Neutrophil (primary cell): Measurements from ENCODE around the gene THUMPD3.
A peak's percentile ranks its signal among the peaks of the same experiment; 100 is the strongest.

Experiments
- H3K27ac ChIP-seq: fragments of 200-600 bp; sonication (generic); 2 replicates; pipeline ENCODE4 v1.5.1; 2016; ENCODE audit warnings: mild to moderate bottlenecking, moderate library complexity
- H3K27me3 ChIP-seq: fragments of 200-600 bp; sonication (generic); 2 replicates; pipeline ENCODE4 v1.6.0; 2016; ENCODE audit warnings: mild to moderate bottlenecking
- H3K36me3 ChIP-seq: fragments of 200-600 bp; sonication (generic); 2 replicates; pipeline ENCODE4 v1.5.1; 2017
- H3K4me1 ChIP-seq, 2 experiments: fragments of 200-600 bp in 1 of 2; sonication (generic) in 1 of 2; 1 replicate in 1 of 2; 2 replicates in 1 of 2; pipeline versions ENCODE4 v1.5.1 to v1.6.1; 2013 to 2016; ENCODE audit warnings: low read depth in 1 of 2, low read length in 1 of 2, mild to moderate bottlenecking in 1 of 2, moderate library complexity in 1 of 2; ENCODE audit not compliant: control insufficient read depth in 1 of 2, insufficient read depth in 1 of 2
- H3K4me3 ChIP-seq, 2 experiments: fragments of 200-600 bp in 1 of 2; sonication (generic) in 1 of 2; 1 replicate in 1 of 2; 2 replicates in 1 of 2; pipeline ENCODE4 v1.5.1; 2013 to 2016; ENCODE audit warnings: low read depth in 1 of 2, low read length in 1 of 2, mild to moderate bottlenecking in 1 of 2, moderate library complexity in 1 of 2
- H3K9me3 ChIP-seq: fragments of 200-600 bp; sonication (generic); 2 replicates; pipeline ENCODE4 v1.5.1; 2016
- TF ChIP-seq, protein P1 (sequence below): fragments of 200-600 bp; sonication (generic); IDR thresholded peaks from 2 replicates; pipeline ENCODE4 v1.5.1; 2016; ENCODE audit warnings: antibody characterized with exemption

The THUMPD3 gene

DNA sequence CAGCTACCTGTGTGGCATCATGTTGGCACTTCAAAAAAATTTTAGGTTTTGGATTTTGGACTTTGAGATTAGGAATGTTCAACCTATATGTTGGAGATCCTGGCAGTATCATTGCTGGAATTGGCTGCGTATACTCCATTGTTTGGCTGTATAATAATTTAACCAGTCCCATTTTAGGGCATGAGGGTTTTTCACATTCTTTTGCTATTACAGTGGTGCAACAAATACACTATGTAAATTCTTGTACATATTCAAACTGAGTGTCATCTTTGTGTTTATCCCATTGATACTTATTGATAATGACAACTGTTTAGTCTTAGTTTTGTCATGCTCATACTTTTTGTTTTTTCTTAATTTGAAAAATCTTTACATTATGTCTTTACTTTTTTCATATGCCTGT is 6.7 kb downstream of the THUMPD3 start:
- H3K9me3 ChIP-seq: no peaks in the 10 kb centered on the region
- H3K4me3 ChIP-seq: no peak overlapping the region
- no peaks in the 10 kb centered on the region for H3K27me3 ChIP-seq
- no peak overlapping the region for H3K27ac ChIP-seq
- H3K36me3 ChIP-seq: peaks cover 49% of the 10 kb centered on the region
- peaks cover 0 to 8% of the 10 kb centered on the region in 2 experiments for H3K4me1 ChIP-seq
- TF ChIP-seq, protein P1, sequence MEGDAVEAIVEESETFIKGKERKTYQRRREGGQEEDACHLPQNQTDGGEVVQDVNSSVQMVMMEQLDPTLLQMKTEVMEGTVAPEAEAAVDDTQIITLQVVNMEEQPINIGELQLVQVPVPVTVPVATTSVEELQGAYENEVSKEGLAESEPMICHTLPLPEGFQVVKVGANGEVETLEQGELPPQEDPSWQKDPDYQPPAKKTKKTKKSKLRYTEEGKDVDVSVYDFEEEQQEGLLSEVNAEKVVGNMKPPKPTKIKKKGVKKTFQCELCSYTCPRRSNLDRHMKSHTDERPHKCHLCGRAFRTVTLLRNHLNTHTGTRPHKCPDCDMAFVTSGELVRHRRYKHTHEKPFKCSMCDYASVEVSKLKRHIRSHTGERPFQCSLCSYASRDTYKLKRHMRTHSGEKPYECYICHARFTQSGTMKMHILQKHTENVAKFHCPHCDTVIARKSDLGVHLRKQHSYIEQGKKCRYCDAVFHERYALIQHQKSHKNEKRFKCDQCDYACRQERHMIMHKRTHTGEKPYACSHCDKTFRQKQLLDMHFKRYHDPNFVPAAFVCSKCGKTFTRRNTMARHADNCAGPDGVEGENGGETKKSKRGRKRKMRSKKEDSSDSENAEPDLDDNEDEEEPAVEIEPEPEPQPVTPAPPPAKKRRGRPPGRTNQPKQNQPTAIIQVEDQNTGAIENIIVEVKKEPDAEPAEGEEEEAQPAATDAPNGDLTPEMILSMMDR: no peak

DNA sequence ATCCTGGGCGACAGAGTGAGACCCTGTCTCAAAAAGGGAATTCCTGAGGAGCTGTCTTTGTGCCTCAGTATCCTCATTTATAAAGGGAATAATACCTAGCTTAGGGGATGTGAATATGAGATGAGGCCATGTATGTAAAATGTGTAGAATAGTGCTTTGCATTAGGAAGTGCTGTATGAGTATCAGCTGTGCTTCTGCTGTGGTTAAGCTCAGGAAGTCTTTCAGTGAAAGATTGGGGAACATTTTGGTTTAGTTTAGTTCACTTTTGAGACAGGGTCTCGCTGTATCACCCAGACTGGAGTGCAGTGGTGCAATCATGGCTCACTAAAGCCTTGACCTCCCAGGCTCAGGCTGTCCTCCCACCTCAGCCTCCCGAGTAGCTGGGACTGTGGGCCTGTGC is 10.6 kb downstream of the THUMPD3 start:
- H3K27me3 ChIP-seq: no peaks in the 10 kb centered on the region
- no peak overlapping the region for H3K4me3 ChIP-seq
- no peaks in the 10 kb centered on the region for H3K9me3 ChIP-seq
- peak overlapping the region; percentile 60 for H3K27ac ChIP-seq
- TF ChIP-seq, protein P1: no peak
- H3K36me3 ChIP-seq: peaks cover 59% of the 10 kb centered on the region
- H3K4me1 ChIP-seq: peaks cover 0 to 8% of the 10 kb centered on the region in 2 experiments

DNA sequence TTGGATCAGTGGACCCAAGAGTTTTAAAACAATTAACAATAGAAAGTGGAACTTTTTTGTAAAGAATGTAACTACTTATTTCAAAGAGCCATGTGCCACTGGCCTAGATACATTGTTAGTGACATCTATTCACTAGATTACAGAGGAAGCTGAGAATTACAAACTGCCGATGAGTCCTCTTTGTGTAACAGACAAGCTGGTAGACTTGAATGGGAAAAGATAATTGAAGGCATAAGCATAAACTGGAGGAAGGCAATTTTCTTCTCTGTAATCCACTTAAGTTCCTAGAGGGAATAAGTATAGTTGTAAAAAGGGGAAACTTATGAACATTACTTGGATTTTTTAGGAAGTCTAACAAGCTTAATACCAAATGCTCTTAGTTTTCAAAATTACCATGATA is 15.1 kb downstream of the THUMPD3 start:
- Histone ChIP-seq H3K9me3 (no peaks in the 10 kb centered on the region), H3K4me1 (peaks cover 0 to 8% of the 10 kb centered on the region in 2 experiments), H3K27me3 (no peaks in the 10 kb centered on the region), H3K4me3 (no peak overlapping the region), H3K36me3 (peaks cover 39% of the 10 kb centered on the region), H3K27ac (no peak overlapping the region)
- TF ChIP-seq, protein P1: no peak

GRCh38 chr3:9379327-9379726 is 16.5 kb downstream of the THUMPD3 start:
- peaks cover 37% of the 10 kb centered on the region for H3K36me3 ChIP-seq
- H3K27ac ChIP-seq: no peak overlapping the region
- H3K4me3 ChIP-seq: no peak overlapping the region
- H3K9me3 ChIP-seq: no peaks in the 10 kb centered on the region
- TF ChIP-seq, protein P1: no peak
- no peaks in the 10 kb centered on the region for H3K27me3 ChIP-seq
- H3K4me1 ChIP-seq: peaks cover 2 to 5% of the 10 kb centered on the region in 2 experiments

- no peak overlapping the region for H3K4me3 ChIP-seq
- H3K27me3 ChIP-seq: no peaks in the 10 kb centered on the region
- TF ChIP-seq, protein P1: no peak
- H3K4me1 ChIP-seq: peaks cover 8 to 12% of the 10 kb centered on the region in 2 experiments
- H3K27ac ChIP-seq: peak overlapping the region; percentile 26
- peaks cover 30% of the 10 kb centered on the region for H3K36me3 ChIP-seq
- H3K9me3 ChIP-seq: no peaks in the 10 kb centered on the region
Observed at GRCh38 chr3:9380014-9380413, 17.2 kb downstream of the THUMPD3 start.
